Right atrium auricular region (tissue), 2 donors: Measurements from ENCODE around the gene BAMBI. TPM values are rescaled to one million over a fixed set of nuclear protein-coding genes. Genes with fewer than 3 reads are reported as not detected.

Source experiments
- DNase-seq: peaks from one replicate; pipeline ENCODE4 v3.0.0-alpha.2; 2019; ENCODE audit warnings: low spot score
- H3K27ac ChIP-seq, 2 donors: fragments of 200-600 bp; sonication (generic); 1 replicate in 1 of 2; 2 replicates in 1 of 2; pipeline ENCODE4 v1.5.1; 2016 to 2019
- H3K27me3 ChIP-seq, 2 donors: fragments of 200-600 bp; sonication (generic); one replicate each; pipeline versions ENCODE4 v1.5.1 to v1.6.0; 2017 to 2019
- H3K36me3 ChIP-seq: fragments of 200-600 bp; sonication (generic); one replicate; pipeline ENCODE4 v1.5.1; 2016
- H3K4me1 ChIP-seq, 2 donors: fragments of 200-600 bp; sonication (generic); one replicate each; pipeline versions ENCODE4 v1.5.1 to v1.6.0; 2017 to 2019
- H3K4me3 ChIP-seq, 2 donors: fragments of 200-600 bp; sonication (generic); 1 replicate in 1 of 2; 2 replicates in 1 of 2; pipeline ENCODE4 v1.5.1; 2017 to 2019; ENCODE audit warnings: mild to moderate bottlenecking in 1 of 2, moderate library complexity in 1 of 2
- H3K9me3 ChIP-seq, 2 donors: fragments of 200-600 bp; sonication (generic); one replicate each; pipeline ENCODE4 v1.5.1; 2019
- total RNA-seq, 2 donors: library from RNA; depleted of rRNA; stranded (reverse); fragments of >200 nt; gene quantifications; one replicate each; pipeline ENCODE4 v1.1.0, GENCODE V29; 2016
- TF ChIP-seq, protein P1 (sequence below), 2 donors: fragments of 200-600 bp; sonication (generic); IDR thresholded peaks; one replicate each; pipeline ENCODE4 v1.5.1; 2019; ENCODE audit warnings: antibody characterized with exemption in 2 of 2

BAMBI gene
- total RNA-seq, 2 donors from 2014 or later, result 61.1 to 92.7 TPM

DNA sequence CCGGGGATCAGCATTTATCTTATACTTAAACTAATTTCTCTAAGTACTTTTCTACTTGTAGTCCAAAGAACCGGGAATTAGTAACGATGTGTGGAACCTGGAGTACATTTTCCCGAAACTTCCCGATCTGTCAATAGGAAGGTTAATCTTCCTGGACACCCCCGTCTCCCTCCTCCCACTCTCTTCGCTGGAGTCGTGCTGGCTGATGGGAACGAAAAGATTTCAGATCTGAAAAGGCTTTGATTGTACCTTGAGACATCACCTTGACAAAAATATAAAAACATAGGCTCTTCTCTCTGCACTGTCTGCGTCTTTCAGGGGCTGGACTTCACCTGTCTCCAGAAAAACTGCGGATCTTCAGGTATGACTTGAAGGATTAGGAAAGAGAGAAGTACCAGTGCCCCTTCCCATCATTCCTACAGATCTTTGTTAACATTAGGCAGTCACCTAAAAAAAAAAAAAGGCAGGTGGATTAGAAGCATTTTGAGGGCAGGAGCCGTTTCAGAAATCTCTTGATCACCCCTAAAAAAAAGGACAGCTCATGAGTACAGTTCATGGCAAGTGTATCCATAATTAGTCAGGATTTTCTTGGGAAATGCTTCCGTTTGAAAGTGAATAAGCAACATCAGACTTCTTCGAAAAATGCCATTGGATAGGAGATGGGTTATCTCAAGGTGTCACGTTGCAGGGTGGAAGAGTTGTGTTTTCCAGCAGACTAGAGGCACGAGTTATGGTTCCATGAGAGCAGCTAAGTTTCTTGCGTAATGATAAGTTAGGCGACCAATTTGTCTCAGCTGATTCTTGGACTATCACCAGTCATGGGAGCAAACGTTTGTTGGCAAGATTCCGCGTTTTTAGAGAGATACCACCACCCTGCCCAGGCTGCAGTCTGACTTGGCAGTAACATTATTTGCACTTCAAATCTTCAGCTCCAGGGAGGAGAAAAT is 7.8 kb upstream of the BAMBI start:
- TF ChIP-seq, protein P1, sequence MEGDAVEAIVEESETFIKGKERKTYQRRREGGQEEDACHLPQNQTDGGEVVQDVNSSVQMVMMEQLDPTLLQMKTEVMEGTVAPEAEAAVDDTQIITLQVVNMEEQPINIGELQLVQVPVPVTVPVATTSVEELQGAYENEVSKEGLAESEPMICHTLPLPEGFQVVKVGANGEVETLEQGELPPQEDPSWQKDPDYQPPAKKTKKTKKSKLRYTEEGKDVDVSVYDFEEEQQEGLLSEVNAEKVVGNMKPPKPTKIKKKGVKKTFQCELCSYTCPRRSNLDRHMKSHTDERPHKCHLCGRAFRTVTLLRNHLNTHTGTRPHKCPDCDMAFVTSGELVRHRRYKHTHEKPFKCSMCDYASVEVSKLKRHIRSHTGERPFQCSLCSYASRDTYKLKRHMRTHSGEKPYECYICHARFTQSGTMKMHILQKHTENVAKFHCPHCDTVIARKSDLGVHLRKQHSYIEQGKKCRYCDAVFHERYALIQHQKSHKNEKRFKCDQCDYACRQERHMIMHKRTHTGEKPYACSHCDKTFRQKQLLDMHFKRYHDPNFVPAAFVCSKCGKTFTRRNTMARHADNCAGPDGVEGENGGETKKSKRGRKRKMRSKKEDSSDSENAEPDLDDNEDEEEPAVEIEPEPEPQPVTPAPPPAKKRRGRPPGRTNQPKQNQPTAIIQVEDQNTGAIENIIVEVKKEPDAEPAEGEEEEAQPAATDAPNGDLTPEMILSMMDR (IDR thresholded peaks at IDR 0.05), result no peak
- Histone ChIP-seq H3K9me3 (no peaks in the 10 kb centered on the region), H3K27ac (peak overlapping the region; percentile 18 to 43), H3K4me3 (peak overlapping the region; percentile 34 to 52), H3K36me3 (no peaks in the 10 kb centered on the region), H3K27me3 (no peaks in the 10 kb centered on the region), H3K4me1 (peaks cover 0 to 5% of the 10 kb centered on the region in 2 donors)
- DNase-seq, result no peak

DNA sequence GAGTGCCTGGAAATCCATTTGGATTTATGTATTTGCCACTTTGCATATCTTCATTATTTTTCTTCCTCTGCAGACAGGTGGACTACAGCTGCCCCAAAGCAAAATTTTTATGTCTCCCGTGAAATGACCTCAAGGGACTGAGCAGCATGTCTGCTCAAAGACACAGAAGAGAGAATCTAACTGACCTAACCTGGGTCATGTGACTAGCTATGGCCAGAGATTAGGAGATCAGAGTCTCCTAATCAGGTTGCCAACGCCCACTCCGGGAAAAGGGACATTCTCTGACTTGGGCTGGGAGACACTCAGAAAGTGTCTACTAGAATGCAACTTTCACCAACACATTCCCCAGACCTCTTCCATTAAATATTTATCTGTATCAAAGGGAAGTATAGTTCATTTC is 2.5 kb upstream of the BAMBI start:
- Histone ChIP-seq H3K4me3 (no peak overlapping the region), H3K9me3 (no peaks in the 10 kb centered on the region), H3K27me3 (no peaks in the 10 kb centered on the region), H3K36me3 (no peaks in the 10 kb centered on the region), H3K27ac (no peak overlapping the region), H3K4me1 (peaks cover 0 to 5% of the 10 kb centered on the region in 2 donors)
- TF ChIP-seq, protein P1 (IDR thresholded peaks at IDR 0.05), result no peak
- DNase-seq, result peak; percentile 23

DNA sequence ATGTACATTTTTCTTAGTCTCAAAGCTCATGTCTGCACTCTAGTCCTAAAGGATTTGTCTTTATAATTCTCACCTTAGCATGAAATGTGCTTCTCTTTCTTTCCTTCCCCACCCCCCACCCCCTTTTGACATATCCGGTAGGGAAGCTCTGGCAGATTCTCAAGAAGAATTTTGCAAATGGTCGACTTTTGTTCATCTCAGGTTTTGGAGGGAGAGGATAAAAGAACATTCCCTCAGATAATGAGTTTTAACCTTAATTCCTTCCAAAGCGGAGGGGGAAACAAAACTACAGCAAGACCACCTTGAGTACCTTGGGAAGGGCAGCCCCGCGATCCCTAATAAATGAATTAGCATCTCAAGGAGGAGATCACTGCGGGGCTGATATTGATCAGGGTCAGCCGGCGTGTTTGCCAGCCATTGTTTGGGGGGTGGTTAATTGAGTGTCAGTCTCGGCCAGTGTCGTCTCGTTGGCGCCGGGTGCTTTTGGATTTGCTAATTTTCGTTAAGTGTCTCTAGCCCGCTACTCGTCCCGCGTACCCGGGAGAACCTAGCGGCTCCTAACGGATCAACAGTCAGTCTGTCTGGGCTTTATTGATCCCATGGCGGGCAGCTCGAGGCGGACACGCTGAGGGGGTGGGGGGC is 874 bp upstream of the BAMBI start:
- TF ChIP-seq, protein P1 (IDR thresholded peaks at IDR 0.05), result no peak
- Histone ChIP-seq H3K36me3 (peaks cover 2% of the 10 kb centered on the region), H3K4me3 (peak overlapping the region; percentile 50 to 71), H3K27ac (peak overlapping the region; percentile 83 to 86), H3K27me3 (no peaks in the 10 kb centered on the region), H3K4me1 (peaks cover 0 to 19% of the 10 kb centered on the region in 2 donors), H3K9me3 (no peaks in the 10 kb centered on the region)
- DNase-seq, result no peak

DNA sequence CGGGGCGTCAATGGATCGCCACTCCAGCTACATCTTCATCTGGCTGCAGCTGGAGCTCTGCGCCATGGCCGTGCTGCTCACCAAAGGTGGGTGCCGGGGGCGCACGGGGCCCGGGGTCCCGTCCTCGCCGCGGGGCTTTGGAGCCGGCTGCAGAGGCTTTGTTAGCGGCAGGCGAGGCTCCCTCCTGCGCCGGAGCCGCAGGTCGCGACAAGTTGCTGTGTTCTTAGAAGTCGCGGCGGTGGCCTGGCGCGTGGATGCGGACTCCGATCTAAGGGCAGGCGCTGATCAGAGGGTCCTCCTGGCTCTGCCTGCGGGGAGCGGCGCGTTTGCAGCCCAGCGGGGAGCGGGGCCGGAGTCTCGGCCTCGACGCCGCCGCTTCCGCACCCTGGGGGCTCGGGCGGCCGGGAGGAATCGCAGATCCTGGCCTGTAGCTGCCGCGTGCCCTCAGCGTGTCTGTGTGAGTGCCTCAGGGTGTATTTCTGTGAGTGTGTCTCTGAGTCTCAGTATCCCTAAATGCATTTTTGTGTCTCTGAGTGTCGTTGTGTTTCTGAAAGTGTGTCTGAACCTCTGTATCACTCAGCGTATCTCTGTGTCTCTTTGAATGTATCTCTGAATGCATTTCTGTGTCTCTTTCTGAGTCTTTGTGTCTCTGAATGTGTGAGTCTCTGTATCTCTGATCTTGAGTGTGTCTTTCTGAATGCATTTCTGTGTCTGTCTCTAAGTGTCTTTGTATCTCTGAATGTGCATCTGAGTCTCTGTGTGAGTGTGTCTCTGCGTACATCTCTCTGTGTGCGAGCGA is 766 bp downstream of the BAMBI start:
- TF ChIP-seq, protein P1 (IDR thresholded peaks at IDR 0.05), result no peak
- Histone ChIP-seq H3K9me3 (no peaks in the 10 kb centered on the region), H3K4me1 (peaks cover 0 to 35% of the 10 kb centered on the region in 2 donors), H3K36me3 (peaks cover 12% of the 10 kb centered on the region), H3K27me3 (no peaks in the 10 kb centered on the region), H3K27ac (peak overlapping the region; percentile 83 to 92), H3K4me3 (peak overlapping the region; percentile 71 to 73)
- peak; percentile 58 for DNase-seq

DNA sequence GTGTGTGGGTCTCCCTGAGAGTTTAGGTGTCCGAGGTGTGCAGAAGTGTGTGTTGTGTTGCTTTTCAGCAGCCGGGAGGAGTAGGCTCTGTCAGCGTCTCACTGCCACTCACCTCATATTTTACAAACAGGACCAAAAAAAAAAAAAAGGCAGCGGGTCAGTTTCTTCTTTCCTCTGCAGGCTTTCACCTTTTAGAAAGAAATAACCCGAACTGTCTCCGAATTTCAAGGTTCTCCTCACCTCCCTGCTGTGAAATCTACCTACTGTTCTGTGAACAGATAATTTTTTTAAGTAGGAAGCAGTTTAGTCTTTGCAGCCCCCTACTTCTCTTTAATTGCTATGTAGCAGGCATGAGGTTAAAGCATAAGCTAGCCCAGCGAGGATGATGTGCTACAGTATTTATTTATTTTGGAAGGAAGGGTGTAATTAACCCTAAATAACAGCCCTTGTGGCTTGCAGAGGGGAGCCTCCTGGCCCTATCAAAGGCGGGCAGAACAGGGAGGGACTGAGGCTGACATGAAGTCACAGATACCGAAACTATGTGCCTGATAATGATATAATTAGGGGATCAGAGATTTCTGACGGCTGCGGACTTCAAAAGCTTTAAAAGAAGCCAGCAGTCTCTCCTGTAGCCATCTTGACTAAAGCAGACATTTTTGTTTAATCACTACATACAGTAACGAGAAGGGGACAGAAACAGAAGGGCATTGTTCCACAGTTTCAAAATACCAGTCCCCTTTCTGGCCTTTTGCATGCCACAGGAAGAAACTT is 1.6 kb downstream of the BAMBI start:
- Histone ChIP-seq H3K36me3 (peaks cover 12% of the 10 kb centered on the region), H3K9me3 (no peaks in the 10 kb centered on the region), H3K27ac (peak overlapping the region; percentile 83 to 92), H3K4me1 (peaks cover 0 to 37% of the 10 kb centered on the region in 2 donors), H3K4me3 (peak overlapping the region; percentile 71 to 73), H3K27me3 (no peaks in the 10 kb centered on the region)
- TF ChIP-seq, protein P1 (IDR thresholded peaks at IDR 0.05), result no peak
- DNase-seq, result peak; percentile 49
